ENCODE data around the gene WHRN.

GRCh38 chr9:114487607-114488300, 17.5 kb downstream of the WHRN start:
- TF ChIP-seq CTCF (IDR thresholded peaks at IDR 0.05) = peak; percentile 87 to 91 (median 90)
- no peak for TF ChIP-seq POLR2A (IDR thresholded peaks at IDR 0.05)
- no peak for TF ChIP-seq EP300 (IDR thresholded peaks at IDR 0.05)
- no peak for TF ChIP-seq POLR2AphosphoS5 (IDR thresholded peaks at IDR 0.05)

Measured in gastroesophageal sphincter (tissue), 3 donors.